Measurements from ENCODE around the gene SLC38A11.

The SLC38A11 gene

DNA sequence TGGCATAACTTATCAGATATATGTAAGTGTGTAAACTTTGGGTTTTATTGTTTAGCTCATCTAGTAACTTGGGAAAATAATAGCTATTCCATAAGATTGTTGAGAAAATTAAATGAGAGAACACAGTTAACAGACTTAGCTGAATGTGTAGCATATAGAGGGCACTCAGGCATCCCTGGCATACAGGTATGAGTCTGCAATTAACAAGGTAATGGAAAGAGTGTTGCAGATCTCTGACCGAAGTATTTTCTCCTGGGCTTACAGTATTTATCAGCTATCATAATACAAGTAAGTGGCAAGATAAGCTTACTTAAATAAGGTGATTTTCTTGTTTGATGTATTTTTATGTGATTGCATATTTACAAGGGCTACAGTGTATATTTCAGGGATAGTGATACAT, 105.8 kb downstream of the SLC38A11 start:
- FAIRE-seq (no peak), DNase-seq (ENCODE audit: extremely low spot score, insufficient read length, low read depth) (no peak)

DNA sequence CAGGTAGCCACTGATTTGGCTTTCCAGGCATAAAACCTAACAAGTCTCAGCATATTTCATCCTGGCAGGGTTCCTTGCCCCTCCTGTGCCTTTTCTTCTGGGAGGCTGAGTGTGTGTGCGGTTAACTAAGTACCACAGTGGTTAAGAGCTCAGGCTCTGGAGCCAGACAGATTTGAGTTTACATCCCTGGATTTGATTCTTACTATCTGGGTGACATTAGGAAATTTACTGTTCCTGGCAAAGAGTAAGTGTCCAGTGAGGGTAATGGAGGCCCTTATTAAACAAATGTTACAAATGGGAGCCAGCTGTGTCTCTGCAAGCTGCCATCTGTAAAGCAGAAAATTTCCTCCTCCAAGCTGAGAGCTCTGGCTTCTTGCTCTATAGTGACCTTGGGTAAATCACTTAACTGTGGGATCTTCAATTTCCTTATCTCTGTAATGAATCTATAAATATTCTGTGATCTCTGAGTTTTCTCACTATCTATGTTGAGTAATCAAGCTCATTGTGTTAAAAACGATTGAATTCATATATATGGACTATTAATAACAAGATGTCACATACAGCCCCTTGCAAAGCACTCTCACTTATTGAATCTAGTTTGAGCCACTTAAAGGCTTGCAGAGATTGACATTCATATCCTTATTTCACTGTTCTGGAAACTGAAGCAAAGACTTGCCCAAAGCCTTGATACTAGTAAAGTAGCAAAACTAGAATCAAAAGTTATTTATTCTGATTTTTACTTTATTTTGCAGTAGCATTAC, 107.2 kb downstream of the SLC38A11 start:
- DNase-seq (ENCODE audit: extremely low spot score, insufficient read length, low read depth) (no peak), FAIRE-seq (no peak)

DNA sequence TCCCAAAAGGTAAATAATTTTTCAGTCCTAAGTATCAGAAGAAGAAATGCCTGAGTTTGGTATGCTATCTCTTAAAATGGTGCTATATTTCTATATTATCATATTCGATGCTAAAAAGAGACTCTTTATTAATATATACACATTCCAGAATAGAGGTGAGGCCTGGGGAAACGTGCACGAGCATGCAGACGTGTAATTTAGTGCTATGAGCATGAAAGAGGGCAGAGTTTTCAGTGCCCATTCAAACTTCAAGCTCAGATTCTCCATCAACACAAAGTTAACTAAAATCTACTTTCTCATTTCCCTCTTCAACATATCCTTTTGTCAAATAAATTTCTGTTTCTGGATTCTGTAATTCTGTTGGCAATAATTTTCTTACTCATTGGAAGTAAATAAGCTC, 108.0 kb downstream of the SLC38A11 start:
- no peak for DNase-seq (ENCODE audit: extremely low spot score, insufficient read length, low read depth)
- FAIRE-seq = no peak

DNA sequence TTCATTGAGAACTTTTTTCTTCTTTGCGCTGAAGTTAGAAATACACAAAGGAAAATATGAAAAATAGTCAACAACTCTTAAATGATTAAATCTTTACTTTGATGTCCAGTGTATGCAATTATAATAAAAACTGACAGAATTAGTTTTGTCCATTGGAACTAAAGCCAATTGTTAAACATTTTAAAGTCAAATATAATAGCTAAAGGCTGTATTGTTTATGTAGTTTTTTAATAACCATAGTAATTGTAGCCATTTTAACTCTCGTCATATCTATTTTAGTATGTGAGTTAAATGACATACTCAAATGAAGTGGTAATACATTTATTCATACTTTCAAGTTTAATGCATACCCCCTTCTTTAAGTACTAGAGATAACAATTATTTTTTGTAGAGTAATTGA, 109.0 kb downstream of the SLC38A11 start:
- FAIRE-seq (no peak), DNase-seq (ENCODE audit: extremely low spot score, insufficient read length, low read depth) (no peak)

All from GM18507 (cell line).